GM19099 (cell line): ENCODE data around the gene PPP6R3.

ENCODE experiments used
- POLR2A ChIP-seq: IDR thresholded peaks from 3 replicates; pipeline ENCODE4 v1.6.1; 2011; ENCODE audit warnings: low read depth; ENCODE audit not compliant: insufficient read length; ENCODE audit errors: extremely low read depth

Gene PPP6R3

GRCh38 chr11:68574308-68574707, 113.8 kb downstream of the PPP6R3 start:
- TF ChIP-seq POLR2A: no peak

DNA sequence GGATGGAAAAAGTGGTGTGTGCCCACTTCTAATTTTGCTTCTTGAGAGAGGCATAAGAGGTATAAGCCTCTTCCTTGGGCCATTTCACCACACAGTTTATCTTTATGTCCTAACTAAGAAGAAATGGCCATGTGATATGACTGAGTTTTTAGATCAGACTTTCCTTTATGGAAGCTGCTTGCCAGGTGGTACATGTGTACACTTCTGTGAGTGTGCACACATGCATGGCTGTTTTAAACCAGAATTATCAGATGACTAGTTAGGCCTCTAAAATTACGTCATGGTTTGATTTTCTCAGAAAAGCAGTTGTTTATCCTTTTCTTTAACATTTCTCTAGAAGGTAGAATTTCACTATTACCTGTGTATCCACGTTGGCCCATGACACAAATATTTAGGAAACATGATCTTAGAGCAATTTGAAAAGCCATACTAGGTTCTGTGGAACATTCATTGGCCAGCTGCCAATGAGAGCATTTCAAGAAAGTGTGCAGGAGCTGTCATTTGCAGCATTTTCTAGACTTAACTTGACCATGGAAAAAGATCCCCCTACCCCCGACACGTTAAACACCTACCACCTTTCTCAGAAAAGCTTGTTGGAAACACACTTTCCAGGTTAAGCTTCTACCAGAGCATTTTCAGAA, 114.6 kb downstream of the PPP6R3 start:
- TF ChIP-seq POLR2A: no peak

DNA sequence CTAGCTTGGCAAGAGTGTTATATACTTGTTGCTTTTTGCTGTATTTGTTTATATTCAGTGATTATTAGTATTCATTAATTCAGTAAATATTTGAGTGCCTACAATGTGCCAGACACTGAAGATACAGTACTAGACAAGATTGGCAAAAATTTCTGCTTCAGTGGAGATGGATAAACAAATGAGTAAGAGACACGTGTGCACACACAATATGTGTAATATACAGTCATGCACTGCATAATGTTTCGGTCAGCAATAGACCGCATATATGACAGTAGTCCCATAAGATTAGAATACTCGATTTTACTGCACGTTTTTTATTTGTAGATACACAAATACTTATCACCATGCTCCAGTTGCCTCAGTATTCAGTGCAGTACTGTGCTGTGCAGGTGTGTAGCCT, 118.9 kb downstream of the PPP6R3 start:
- TF ChIP-seq POLR2A: no peak

DNA sequence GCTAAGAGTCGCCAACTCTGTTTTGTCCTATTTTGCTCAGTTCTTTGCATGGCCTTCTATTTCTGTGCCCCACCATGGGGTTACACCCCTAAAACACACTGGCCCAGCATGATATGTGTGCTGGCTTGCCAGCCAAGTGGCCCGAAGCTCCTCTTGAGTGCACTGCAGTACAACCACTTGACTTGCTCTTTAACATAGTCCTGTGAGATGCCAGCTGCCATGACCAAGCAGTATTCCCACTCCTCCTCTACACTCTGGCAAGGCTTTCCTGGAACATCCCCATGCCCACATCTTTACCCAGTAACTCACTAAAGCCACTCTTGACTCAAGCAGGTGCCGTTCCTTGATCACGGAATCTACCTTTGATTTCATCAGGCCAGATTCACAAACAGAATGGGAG, 120.9 kb downstream of the PPP6R3 start:
- no peak for TF ChIP-seq POLR2A

GRCh38 chr11:68581901-68582300, 121.3 kb downstream of the PPP6R3 start:
- TF ChIP-seq POLR2A: no peak

GRCh38 chr11:68582416-68583040, 122.0 kb downstream of the PPP6R3 start:
- TF ChIP-seq POLR2A: no peak

GRCh38 chr11:68583041-68583446, 122.5 kb downstream of the PPP6R3 start:
- no peak for TF ChIP-seq POLR2A

DNA sequence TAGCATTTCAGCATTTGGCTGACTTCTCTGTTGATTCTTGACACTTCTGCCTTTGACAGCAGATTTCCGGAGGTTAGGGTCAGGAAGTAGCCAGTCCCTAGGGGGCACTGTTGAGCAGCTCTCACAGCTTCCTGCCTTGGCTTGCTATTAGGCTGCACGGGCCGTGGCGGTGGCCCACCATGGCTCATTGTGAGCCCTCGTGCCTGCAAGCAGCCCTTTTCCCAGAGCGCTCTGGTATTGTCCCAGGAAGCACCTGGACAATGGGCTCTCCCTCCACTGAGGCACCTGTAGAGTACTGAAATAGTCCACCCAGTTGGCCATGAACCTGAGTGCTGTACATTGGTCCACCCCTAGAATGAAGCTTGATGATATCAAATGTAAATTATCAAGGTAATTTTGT, 123.5 kb downstream of the PPP6R3 start:
- no peak for TF ChIP-seq POLR2A

GRCh38 chr11:68584991-68585524, 124.5 kb downstream of the PPP6R3 start:
- no peak for TF ChIP-seq POLR2A

DNA sequence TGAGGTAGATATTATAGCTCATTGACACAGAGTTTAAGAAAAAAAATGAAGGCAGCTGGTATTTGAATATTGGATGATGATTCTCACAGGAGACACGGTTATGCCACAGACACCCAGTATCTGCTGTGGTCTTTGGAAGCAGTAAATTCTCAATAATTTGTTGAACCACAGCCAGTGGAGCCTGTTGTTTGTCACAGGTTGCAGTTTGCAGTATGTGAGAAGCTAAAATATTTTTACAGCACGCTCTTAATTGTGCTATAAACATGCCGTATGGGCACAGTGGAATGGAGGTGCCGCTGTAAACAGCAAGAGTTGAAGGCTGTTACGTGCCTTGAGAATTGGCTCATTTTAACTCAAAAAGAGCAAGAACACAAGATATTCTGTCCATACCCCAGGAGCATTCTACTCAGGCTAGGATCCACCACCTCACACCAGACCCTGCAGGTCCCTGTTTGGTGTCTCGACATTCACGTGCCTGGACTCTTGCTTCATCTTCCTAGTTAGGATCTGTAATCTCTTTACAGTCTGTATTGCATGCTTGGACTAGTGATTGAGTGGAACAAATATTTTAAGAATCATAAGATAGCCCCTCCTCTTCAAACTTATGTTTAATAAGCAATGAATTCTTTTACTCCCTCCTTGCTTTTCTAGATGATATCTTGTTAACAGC, 129.1 kb downstream of the PPP6R3 start:
- no peak for TF ChIP-seq POLR2A

GRCh38 chr11:68591719-68592118, 131.2 kb downstream of the PPP6R3 start:
- no peak for TF ChIP-seq POLR2A

DNA sequence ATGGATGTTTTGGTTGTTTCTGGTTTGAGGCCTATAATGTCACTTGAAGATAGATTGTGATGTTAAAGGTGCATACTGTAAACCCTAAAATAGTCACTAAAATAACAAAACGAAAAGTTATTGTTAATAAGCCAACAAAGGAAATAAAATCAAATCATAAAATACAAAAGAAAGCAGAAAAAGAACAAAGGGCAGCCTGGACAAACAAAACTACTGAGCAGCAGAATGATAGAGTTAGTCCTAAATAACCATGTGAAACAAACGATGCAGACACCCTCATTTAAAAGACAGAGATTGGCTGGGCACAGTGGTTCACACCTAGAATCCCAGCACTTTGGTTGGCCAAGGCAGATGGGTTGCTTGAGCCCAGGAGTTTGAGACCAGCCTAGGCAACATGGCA, 132.9 kb downstream of the PPP6R3 start:
- no peak for TF ChIP-seq POLR2A

DNA sequence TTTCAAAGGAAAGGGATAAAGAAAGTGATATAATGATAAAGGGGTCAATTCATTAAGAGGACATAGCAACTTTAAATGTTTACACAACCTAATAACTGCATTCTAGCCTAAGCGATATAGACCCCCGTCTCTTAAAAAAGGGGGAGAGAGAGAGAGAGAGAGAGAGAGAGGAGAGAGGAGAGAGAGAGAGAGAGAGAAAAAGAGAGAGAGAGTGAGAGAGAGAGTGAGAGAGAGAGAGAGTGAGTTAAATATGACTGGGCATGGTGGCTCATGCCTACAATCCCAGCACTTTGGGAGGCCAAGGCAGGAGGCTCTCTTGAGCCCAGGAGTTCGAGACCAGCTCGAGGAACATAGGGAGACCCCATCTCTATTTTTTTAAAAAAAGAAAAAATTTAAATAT, 133.6 kb downstream of the PPP6R3 start:
- TF ChIP-seq POLR2A: no peak

DNA sequence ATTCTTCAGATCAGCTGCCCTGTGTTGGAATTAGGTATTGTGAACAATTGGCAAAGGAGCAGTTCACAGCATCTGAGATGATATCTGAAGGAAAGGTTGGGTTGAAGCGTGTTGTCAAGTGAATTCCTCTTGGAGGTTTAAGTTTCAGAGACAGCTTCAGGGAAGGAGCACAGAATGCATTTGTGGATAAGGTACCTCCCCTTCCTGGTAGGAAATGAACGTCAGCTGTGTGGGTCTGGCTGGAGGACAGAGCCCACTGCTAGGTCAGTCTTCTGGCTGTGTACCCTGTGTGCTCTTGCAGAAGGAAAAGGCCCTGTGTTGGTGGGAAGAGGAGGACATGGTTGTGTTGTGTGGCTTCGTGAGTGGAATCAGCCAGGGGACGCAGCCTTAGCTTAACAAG, 135.7 kb downstream of the PPP6R3 start:
- TF ChIP-seq POLR2A: no peak

- TF ChIP-seq POLR2A: no peak
Measured at GRCh38 chr11:68598816-68599653, 138.5 kb downstream of the PPP6R3 start.
